Choroid plexus epithelial cell (primary cell): ENCODE data around the gene CD58.

Source experiments
- DNase-seq: peaks from one replicate; pipeline ENCODE4 v3.0.0-alpha.2; 2010; ENCODE audit warnings: low read depth
- H3K4me3 ChIP-seq: 2 replicates; pipeline ENCODE4 v1.5.1; 2011; ENCODE audit warnings: low read depth, mild to moderate bottlenecking, control low read depth, low read length, moderate library complexity
- TF ChIP-seq, protein P1 (sequence below): conservative IDR thresholded peaks from 2 replicates; pipeline ENCODE4 v1.5.1; 2011; ENCODE audit warnings: low read depth, mild to moderate bottlenecking, control low read depth, inconsistent platforms, low read length, moderate library complexity

Gene CD58

GRCh38 chr1:116481934-116482333 lies 88.9 kb downstream of the CD58 start:
- H3K4me3 ChIP-seq, result no peak overlapping the region
- no peak for DNase-seq
- TF ChIP-seq, protein P1, sequence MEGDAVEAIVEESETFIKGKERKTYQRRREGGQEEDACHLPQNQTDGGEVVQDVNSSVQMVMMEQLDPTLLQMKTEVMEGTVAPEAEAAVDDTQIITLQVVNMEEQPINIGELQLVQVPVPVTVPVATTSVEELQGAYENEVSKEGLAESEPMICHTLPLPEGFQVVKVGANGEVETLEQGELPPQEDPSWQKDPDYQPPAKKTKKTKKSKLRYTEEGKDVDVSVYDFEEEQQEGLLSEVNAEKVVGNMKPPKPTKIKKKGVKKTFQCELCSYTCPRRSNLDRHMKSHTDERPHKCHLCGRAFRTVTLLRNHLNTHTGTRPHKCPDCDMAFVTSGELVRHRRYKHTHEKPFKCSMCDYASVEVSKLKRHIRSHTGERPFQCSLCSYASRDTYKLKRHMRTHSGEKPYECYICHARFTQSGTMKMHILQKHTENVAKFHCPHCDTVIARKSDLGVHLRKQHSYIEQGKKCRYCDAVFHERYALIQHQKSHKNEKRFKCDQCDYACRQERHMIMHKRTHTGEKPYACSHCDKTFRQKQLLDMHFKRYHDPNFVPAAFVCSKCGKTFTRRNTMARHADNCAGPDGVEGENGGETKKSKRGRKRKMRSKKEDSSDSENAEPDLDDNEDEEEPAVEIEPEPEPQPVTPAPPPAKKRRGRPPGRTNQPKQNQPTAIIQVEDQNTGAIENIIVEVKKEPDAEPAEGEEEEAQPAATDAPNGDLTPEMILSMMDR, result no peak

GRCh38 chr1:116478621-116479020 lies 92.2 kb downstream of the CD58 start:
- TF ChIP-seq, protein P1, result no peak
- no peak overlapping the region for H3K4me3 ChIP-seq
- DNase-seq, result no peak

- peak; percentile 41 for DNase-seq
- TF ChIP-seq, protein P1, result peak; percentile 14
- H3K4me3 ChIP-seq, result no peak overlapping the region
Measured at GRCh38 chr1:116477429-116477828, 93.4 kb downstream of the CD58 start.

DNA sequence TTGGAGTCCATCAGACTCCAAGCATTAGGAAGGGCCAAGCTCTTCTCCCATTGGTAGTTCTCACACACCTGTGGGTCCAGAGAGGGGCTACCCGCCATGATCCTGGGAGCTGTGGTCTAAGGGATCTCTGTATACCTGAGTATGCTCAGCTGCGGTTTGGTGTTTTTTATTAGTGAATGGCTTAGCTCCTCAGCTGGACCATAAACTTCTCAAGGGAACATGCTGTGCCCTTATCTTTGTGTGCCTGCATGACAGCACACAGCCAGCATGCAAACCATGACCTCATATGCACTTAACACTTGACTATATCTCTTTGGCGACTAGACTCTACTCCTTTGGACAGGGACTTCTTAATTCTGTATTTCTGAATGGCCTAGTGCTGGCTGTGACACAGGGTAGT lies 94.5 kb downstream of the CD58 start:
- DNase-seq, result no peak
- TF ChIP-seq, protein P1, result no peak
- no peak overlapping the region for H3K4me3 ChIP-seq

GRCh38 chr1:116475850-116476218 lies 95.0 kb downstream of the CD58 start:
- no peak overlapping the region for H3K4me3 ChIP-seq
- DNase-seq, result no peak
- TF ChIP-seq, protein P1, result no peak

- TF ChIP-seq, protein P1, result no peak
- no peak overlapping the region for H3K4me3 ChIP-seq
- no peak for DNase-seq
Measured at GRCh38 chr1:116474921-116475849, 95.6 kb downstream of the CD58 start.
